Measurements from ENCODE around the gene CRPPA. TPM values are rescaled to one million over a fixed set of nuclear protein-coding genes. Genes with fewer than 3 reads are reported as not detected.
A peak's percentile ranks its signal among the peaks of the same experiment; 100 is the strongest.

CRPPA gene
- total RNA-seq, 4 donors from 2014 or later, result 3.9 to 6.3 (median 4.2) TPM

- H3K9me3 ChIP-seq, result no peaks in the 10 kb centered on the region
- 45 to 58% methylated on average over 1 of the region's 1 CpG for WGBS, 2 donors
- H3K27me3 ChIP-seq, result no peaks in the 10 kb centered on the region
- TF ChIP-seq CTCF (IDR thresholded peaks at IDR 0.05) (no peak), EP300 (IDR thresholded peaks at IDR 0.05) (no peak), POLR2A (IDR thresholded peaks at IDR 0.05) (no peak)
- no peaks in the 10 kb centered on the region for H3K36me3 ChIP-seq
- no peak overlapping the region for H3K27ac ChIP-seq
- no peak for DNase-seq (ENCODE audit: low spot score in 2 of 2)
- H3K4me1 ChIP-seq, result peaks cover 0 to 22% (median 8%) of the 10 kb centered on the region in 4 donors
- H3K4me3 ChIP-seq, result no peak overlapping the region
Observed at GRCh38 chr7:16417906-16418305, 3.4 kb downstream of the CRPPA start.

- WGBS, 2 donors, result 63 to 75% methylated on average over 7 of the region's 7 CpGs
Observed at GRCh38 chr7:16416289-16417282, 4.8 kb downstream of the CRPPA start.

GRCh38 chr7:16412274-16413254, 8.8 kb downstream of the CRPPA start:
- WGBS, 2 donors, result 50 to 53% methylated on average over 8 of the region's 8 CpGs
- no peaks in the 10 kb centered on the region for H3K36me3 ChIP-seq
- TF ChIP-seq EP300 (IDR thresholded peaks at IDR 0.05), result no peak
- no peak for TF ChIP-seq CTCF (IDR thresholded peaks at IDR 0.05)
- no peak for TF ChIP-seq POLR2A (IDR thresholded peaks at IDR 0.05)
- H3K4me3 ChIP-seq, result no peak overlapping the region
- peak overlapping the region in 1 of 4 donors; percentile 50 for H3K27ac ChIP-seq
- H3K9me3 ChIP-seq, result no peaks in the 10 kb centered on the region
- no peak for DNase-seq (ENCODE audit: low spot score in 2 of 2)
- peaks cover 0 to 14% (median 6%) of the 10 kb centered on the region in 4 donors for H3K4me1 ChIP-seq
- H3K27me3 ChIP-seq, result no peaks in the 10 kb centered on the region

More at GRCh38 chr7:16416289-16417282, 4.8 kb downstream of the CRPPA start:
- Histone ChIP-seq H3K9me3 (no peaks in the 10 kb centered on the region), H3K27me3 (no peaks in the 10 kb centered on the region), H3K4me1 (peaks cover 0 to 21% (median 9%) of the 10 kb centered on the region in 4 donors), H3K4me3 (no peak overlapping the region), H3K27ac (no peak overlapping the region), H3K36me3 (no peaks in the 10 kb centered on the region)
- TF ChIP-seq POLR2A (IDR thresholded peaks at IDR 0.05), result no peak
- TF ChIP-seq CTCF (IDR thresholded peaks at IDR 0.05), result no peak
- TF ChIP-seq EP300 (IDR thresholded peaks at IDR 0.05), result no peak
- DNase-seq (ENCODE audit: low spot score in 2 of 2), result no peak

- 90 to 99% methylated on average over 2 of the region's 2 CpGs for WGBS, 2 donors
- H3K36me3 ChIP-seq, result no peaks in the 10 kb centered on the region
- no peak for TF ChIP-seq POLR2A (IDR thresholded peaks at IDR 0.05)
- no peak for TF ChIP-seq EP300 (IDR thresholded peaks at IDR 0.05)
- TF ChIP-seq CTCF (IDR thresholded peaks at IDR 0.05), result no peak
- no peaks in the 10 kb centered on the region for H3K27me3 ChIP-seq
- H3K4me1 ChIP-seq, result peaks cover 0 to 14% (median 6%) of the 10 kb centered on the region in 4 donors
- no peaks in the 10 kb centered on the region for H3K9me3 ChIP-seq
- no peak overlapping the region for H3K4me3 ChIP-seq
- H3K27ac ChIP-seq, result no peak overlapping the region
- no peak for DNase-seq (ENCODE audit: low spot score in 2 of 2)
Observed at GRCh38 chr7:16411391-16411790, 9.9 kb downstream of the CRPPA start.

Data from tibial nerve (tissue), 4 donors.